Ishikawa (cell line): Measurements from ENCODE around the gene TMEM169.

ENCODE experiments used
- CEBPB ChIP-seq: IDR thresholded peaks from 2 replicates; pipeline ENCODE4 v1.6.1; 2012
- CREB1 ChIP-seq: IDR thresholded peaks from 2 replicates; pipeline ENCODE4 v1.6.1; 2012; ENCODE audit warnings: low read depth
- EP300 ChIP-seq: IDR thresholded peaks from 2 replicates; pipeline ENCODE4 v1.6.1; 2012; ENCODE audit warnings: borderline replicate concordance
- NFIC ChIP-seq: IDR thresholded peaks from 2 replicates; pipeline ENCODE4 v1.6.1; 2012
- TAF1 ChIP-seq: IDR thresholded peaks from 2 replicates; pipeline ENCODE4 v1.6.1; 2012; ENCODE audit warnings: low read depth, mild to moderate bottlenecking
- TEAD4 ChIP-seq: IDR thresholded peaks from 2 replicates; pipeline ENCODE4 v1.6.1; 2012
- YY1 ChIP-seq: IDR thresholded peaks from 2 replicates; pipeline ENCODE4 v1.6.1; 2012; ENCODE audit warnings: low read depth
- TF ChIP-seq, protein P1 (sequence below): IDR thresholded peaks from 2 replicates; pipeline ENCODE4 v1.6.1; 2012
- TF ChIP-seq, protein P2 (sequence below): IDR thresholded peaks from 2 replicates; pipeline ENCODE4 v1.6.1; 2012; ENCODE audit warnings: low read depth, mild to moderate bottlenecking
- TF ChIP-seq, protein P3 (sequence below): IDR thresholded peaks from 2 replicates; pipeline ENCODE4 v1.6.1; 2012

DNA sequence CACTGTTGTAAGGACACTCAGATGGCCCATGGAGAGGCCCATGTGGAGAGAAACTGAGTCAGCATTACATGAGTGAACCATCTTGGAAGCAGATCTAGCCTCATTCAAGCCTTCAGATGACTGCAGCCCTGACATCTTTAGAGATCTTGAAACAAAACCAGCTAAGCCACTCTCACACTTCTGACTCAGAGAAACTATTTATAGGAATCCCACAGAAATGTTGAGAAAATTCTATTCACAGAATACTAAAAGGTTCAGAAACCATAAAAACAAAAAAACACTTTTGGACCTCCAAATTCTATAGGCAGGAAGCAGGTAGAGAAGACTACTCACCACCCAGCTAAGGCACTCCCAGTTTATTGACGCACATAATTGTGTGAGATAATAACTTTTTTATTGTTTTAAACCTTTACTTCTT lies 8.7 kb downstream of the TMEM169 start:
- TF ChIP-seq TEAD4 (no peak), EP300 (no peak), CREB1 (no peak), CEBPB (no peak), NFIC (no peak), TAF1 (no peak), YY1 (no peak)
- TF ChIP-seq, protein P1, sequence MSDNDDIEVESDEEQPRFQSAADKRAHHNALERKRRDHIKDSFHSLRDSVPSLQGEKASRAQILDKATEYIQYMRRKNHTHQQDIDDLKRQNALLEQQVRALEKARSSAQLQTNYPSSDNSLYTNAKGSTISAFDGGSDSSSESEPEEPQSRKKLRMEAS: no peak
- TF ChIP-seq, protein P2, sequence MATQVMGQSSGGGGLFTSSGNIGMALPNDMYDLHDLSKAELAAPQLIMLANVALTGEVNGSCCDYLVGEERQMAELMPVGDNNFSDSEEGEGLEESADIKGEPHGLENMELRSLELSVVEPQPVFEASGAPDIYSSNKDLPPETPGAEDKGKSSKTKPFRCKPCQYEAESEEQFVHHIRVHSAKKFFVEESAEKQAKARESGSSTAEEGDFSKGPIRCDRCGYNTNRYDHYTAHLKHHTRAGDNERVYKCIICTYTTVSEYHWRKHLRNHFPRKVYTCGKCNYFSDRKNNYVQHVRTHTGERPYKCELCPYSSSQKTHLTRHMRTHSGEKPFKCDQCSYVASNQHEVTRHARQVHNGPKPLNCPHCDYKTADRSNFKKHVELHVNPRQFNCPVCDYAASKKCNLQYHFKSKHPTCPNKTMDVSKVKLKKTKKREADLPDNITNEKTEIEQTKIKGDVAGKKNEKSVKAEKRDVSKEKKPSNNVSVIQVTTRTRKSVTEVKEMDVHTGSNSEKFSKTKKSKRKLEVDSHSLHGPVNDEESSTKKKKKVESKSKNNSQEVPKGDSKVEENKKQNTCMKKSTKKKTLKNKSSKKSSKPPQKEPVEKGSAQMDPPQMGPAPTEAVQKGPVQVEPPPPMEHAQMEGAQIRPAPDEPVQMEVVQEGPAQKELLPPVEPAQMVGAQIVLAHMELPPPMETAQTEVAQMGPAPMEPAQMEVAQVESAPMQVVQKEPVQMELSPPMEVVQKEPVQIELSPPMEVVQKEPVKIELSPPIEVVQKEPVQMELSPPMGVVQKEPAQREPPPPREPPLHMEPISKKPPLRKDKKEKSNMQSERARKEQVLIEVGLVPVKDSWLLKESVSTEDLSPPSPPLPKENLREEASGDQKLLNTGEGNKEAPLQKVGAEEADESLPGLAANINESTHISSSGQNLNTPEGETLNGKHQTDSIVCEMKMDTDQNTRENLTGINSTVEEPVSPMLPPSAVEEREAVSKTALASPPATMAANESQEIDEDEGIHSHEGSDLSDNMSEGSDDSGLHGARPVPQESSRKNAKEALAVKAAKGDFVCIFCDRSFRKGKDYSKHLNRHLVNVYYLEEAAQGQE: no peak
- TF ChIP-seq, protein P3, sequence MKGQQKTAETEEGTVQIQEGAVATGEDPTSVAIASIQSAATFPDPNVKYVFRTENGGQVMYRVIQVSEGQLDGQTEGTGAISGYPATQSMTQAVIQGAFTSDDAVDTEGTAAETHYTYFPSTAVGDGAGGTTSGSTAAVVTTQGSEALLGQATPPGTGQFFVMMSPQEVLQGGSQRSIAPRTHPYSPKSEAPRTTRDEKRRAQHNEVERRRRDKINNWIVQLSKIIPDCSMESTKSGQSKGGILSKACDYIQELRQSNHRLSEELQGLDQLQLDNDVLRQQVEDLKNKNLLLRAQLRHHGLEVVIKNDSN: no peak
